Measurements from ENCODE around the gene NET1.

The NET1 gene

DNA sequence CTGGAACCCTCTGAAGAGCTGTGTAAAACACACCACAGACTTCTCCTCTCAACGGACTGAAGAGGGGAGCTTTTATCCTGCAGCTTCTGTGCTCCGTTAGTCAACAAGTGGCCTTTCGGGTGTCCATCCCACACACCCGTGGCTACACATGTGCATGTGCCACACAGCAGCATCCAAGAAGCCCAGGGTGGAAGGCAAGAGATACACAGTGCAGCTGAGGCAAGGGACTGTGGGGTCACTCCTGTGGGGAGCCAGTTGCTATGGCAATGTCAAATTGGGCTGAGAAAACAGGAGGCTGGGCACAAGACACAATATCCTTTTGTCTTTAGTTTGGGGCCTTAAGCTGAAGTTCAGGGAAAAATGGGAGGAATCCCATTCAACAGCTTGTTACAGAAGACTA, 28.7 kb downstream of the NET1 start:
- TF ChIP-seq, protein P1, sequence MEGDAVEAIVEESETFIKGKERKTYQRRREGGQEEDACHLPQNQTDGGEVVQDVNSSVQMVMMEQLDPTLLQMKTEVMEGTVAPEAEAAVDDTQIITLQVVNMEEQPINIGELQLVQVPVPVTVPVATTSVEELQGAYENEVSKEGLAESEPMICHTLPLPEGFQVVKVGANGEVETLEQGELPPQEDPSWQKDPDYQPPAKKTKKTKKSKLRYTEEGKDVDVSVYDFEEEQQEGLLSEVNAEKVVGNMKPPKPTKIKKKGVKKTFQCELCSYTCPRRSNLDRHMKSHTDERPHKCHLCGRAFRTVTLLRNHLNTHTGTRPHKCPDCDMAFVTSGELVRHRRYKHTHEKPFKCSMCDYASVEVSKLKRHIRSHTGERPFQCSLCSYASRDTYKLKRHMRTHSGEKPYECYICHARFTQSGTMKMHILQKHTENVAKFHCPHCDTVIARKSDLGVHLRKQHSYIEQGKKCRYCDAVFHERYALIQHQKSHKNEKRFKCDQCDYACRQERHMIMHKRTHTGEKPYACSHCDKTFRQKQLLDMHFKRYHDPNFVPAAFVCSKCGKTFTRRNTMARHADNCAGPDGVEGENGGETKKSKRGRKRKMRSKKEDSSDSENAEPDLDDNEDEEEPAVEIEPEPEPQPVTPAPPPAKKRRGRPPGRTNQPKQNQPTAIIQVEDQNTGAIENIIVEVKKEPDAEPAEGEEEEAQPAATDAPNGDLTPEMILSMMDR (IDR thresholded peaks at IDR 0.05; ENCODE audit: borderline replicate concordance, control extremely low read depth, extremely low read depth, insufficient read depth, missing control alignments) = no peak
- no peak for DNase-seq (ENCODE audit: low spot score)
- in situ Hi-C loops (cut with MboI; ENCODE audit: low sequenced_read_pairs, unreplicated experiment) = loop anchor here (5.0 kb wide), 1 partner anchor 181 kb away; no protein-coding TSS in a partner anchor

DNA sequence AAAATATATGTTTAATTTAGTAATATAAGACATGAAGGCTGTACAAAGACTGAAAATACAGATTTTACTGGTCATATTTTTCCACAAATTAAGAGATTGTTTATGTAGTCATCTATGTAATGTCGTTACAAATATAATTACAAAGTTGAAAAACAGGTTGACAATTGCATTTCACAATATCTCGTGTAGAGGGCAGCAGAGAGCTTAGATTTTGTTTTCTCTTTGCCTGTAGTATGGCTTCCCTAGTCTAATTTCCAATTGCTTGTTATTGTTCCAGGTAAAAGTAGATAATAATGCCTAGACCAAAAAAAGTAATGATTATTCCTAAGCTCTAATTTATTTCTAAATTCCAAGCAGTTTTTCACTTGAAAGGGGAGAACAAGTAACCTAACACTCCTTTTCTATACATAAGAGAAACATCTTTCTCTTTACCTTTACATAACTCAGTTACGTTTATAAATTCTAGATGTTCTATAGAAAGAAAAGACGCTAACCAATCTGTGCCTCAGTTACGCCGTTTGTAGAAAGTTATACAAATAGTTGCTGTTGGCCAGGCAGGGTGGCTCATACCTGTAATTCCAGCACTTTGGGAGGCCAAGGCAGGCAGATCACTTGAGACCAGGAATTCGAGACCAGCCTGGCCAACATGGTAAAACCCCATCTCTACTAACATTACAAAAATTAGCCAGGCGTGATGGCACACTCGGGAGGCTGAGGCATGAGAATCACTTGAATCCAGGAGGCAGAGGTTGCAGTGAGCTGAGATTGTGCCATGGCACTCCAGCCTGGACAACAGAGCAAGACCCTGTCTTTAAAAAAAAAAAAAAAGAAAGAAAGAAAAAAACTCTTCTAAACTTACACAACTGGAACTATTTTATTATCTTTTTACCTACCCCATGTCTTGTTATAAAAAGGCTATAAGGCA, 30.0 kb downstream of the NET1 start:
- DNase-seq (ENCODE audit: low spot score) = peak; percentile 34
- in situ Hi-C loops (cut with MboI; ENCODE audit: low sequenced_read_pairs, unreplicated experiment) = loop anchor here (5.0 kb wide), 1 partner anchor 180 kb away; no protein-coding TSS in a partner anchor
- TF ChIP-seq, protein P1 (IDR thresholded peaks at IDR 0.05; ENCODE audit: borderline replicate concordance, control extremely low read depth, extremely low read depth, insufficient read depth, missing control alignments) = peak; percentile 44

DNA sequence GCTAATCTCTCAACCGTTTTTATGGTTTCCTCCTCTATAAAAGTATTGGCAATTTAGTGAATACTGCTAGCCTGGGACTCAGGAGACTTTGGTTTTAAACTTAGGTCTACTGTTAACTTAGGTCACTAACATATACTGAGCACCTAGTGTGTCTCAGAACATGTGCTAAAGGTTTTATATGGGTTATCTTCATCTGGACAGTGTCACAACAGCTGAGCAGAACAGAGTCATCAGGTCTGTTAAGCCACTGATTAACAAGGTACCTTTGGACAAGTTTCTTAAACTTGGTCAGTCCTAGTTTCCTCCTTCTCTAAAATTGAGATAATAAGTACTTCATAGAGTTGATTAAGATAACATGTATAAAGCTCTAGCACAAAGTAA, 30.6 kb downstream of the NET1 start:
- TF ChIP-seq, protein P1 (IDR thresholded peaks at IDR 0.05; ENCODE audit: borderline replicate concordance, control extremely low read depth, extremely low read depth, insufficient read depth, missing control alignments) = no peak
- in situ Hi-C loops (cut with MboI; ENCODE audit: low sequenced_read_pairs, unreplicated experiment) = loop anchor here (5.0 kb wide), 1 partner anchor 179 kb away; no protein-coding TSS in a partner anchor
- DNase-seq (ENCODE audit: low spot score) = no peak

DNA sequence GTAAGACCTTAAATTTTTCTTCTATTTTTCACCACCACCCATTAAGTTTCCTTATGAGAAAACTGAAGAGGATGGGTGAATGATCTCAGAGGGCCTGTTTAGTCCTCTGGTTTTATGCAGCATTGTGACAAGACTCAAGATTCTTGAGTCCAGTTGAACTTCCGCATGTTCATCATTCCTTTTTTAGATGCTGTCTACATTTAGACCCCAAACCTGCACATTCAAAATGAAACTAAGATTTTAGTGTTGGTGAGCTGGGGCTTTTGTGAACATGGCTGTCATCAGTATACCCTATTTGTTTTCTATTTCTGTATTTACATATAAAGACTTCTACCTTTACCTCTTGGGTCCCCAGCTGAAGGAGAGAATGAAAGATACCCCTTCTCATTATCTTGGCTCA, 31.1 kb downstream of the NET1 start:
- in situ Hi-C loops (cut with MboI; ENCODE audit: low sequenced_read_pairs, unreplicated experiment) = loop anchor here (5.0 kb wide), 1 partner anchor 179 kb away; no protein-coding TSS in a partner anchor
- DNase-seq (ENCODE audit: low spot score) = peak; percentile 78
- TF ChIP-seq, protein P1 (IDR thresholded peaks at IDR 0.05; ENCODE audit: borderline replicate concordance, control extremely low read depth, extremely low read depth, insufficient read depth, missing control alignments) = no peak

DNA sequence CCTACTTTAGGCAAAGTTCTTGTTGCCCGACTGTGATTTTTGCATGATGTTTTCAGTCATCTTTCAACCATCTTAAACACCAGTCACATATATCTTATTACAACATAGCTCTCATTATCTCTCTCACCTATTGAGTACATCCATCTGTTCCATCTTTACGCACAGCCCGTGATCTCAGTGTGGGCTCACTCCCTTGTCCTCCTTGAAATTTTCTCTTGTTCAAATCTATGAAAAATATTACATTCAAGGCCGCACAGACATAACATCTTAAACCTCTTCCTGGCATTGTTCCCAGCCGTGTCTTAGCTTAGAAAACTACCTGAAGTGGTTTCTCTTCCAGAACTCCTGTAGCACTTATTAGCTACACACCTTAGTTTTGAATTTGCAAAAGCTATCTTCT, 32.6 kb downstream of the NET1 start:
- DNase-seq (ENCODE audit: low spot score) = no peak
- in situ Hi-C loops (cut with MboI; ENCODE audit: low sequenced_read_pairs, unreplicated experiment) = no loop called here
- TF ChIP-seq, protein P1 (IDR thresholded peaks at IDR 0.05; ENCODE audit: borderline replicate concordance, control extremely low read depth, extremely low read depth, insufficient read depth, missing control alignments) = no peak

DNA sequence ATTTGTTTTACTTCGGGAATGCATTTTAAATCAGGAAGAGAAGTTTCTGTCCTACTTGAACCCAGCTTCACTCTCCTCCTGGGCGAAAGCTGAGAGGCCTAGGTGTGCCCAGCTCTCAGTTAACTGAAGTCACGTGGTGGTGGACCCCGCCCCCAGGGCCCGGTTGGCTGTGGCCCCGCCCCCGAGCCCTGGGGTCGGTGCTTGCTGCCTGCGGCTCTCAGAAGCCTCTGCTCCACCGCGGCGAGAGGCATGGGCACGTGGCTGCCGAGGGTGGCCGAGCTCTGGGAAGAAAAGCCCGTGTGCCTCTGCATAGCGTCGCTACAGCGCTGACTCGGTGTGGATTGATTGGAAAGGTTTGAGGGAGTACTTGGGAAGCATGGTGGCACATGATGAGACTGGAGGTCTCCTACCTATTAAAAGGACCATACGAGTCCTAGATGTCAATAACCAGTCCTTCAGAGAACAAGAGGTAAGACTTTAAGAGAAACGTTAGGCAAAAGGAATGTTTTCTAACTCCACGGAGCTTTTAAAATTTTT, 34.1 kb downstream of the NET1 start:
- no peak for DNase-seq (ENCODE audit: low spot score)
- in situ Hi-C loops (cut with MboI; ENCODE audit: low sequenced_read_pairs, unreplicated experiment) = no loop called here
- TF ChIP-seq, protein P1 (IDR thresholded peaks at IDR 0.05; ENCODE audit: borderline replicate concordance, control extremely low read depth, extremely low read depth, insufficient read depth, missing control alignments) = no peak
